ENCODE data around the gene CLEC3B. TPM values are rescaled to one million over a fixed set of nuclear protein-coding genes. Genes with fewer than 3 reads are reported as not detected.

The CLEC3B gene
- total RNA-seq, 6 donors from 2014 or later, result 6.3 to 332 (median 140) TPM

DNA sequence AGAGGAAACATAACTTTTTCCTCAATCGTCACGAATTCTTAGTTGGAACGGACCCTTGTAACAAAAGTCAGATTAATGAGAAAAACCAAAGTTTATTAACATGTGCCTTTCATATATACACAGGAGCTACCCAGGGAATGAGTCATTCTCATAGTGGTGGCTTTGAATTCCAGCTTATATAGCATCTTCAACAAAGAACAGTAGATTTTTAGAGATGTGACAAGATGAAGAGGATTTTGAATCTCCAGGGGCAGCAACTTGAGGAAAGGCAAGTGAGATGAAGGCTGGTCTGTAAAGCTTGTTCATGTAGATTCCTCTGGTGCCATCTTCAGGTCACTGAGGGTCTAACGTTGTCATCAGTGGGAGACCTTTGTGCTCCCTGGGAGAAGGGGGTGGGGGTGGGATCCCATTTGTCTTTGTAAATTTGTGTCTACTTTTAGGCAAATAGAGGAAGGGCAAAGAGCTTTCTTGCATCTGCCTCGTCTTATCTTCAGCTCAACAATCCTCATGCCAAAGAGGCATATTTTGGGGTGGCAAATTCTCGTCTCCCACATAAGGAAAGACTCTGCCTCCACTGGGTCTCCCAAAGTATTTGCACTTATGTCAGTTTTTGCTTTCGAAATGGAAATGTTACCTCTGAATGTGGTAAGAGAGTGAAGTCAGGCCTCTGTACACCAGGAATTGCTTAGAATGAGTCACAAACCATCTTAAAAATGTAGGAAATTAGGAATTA, 29.5 kb downstream of the CLEC3B start:
- no peak for DNase-seq
- 72 to 73% methylated on average over 7 of the region's 7 CpGs for WGBS, 2 donors
- peak in 1 of 2 donors; percentile 49 for ATAC-seq (ENCODE audit: low FRiP score in 2 of 2)
- H3K4me3 ChIP-seq, result no peak overlapping the region
- H3K4me1 ChIP-seq, result peaks cover 17 to 26% (median 23%) of the 10 kb centered on the region in 4 donors
- H3K27ac ChIP-seq, result peak overlapping the region; percentile 23 to 69 (median 41)
- no peaks in the 10 kb centered on the region for H3K9me3 ChIP-seq
- H3K27me3 ChIP-seq, result no peaks in the 10 kb centered on the region
- H3K36me3 ChIP-seq, result no peaks in the 10 kb centered on the region
- TF ChIP-seq EP300 (IDR thresholded peaks at IDR 0.05) (no peak), POLR2A (IDR thresholded peaks at IDR 0.05) (no peak)
- TF ChIP-seq, protein P1, sequence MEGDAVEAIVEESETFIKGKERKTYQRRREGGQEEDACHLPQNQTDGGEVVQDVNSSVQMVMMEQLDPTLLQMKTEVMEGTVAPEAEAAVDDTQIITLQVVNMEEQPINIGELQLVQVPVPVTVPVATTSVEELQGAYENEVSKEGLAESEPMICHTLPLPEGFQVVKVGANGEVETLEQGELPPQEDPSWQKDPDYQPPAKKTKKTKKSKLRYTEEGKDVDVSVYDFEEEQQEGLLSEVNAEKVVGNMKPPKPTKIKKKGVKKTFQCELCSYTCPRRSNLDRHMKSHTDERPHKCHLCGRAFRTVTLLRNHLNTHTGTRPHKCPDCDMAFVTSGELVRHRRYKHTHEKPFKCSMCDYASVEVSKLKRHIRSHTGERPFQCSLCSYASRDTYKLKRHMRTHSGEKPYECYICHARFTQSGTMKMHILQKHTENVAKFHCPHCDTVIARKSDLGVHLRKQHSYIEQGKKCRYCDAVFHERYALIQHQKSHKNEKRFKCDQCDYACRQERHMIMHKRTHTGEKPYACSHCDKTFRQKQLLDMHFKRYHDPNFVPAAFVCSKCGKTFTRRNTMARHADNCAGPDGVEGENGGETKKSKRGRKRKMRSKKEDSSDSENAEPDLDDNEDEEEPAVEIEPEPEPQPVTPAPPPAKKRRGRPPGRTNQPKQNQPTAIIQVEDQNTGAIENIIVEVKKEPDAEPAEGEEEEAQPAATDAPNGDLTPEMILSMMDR (IDR thresholded peaks at IDR 0.05), result peak in 1 of 6 experiments; percentile 9

DNA sequence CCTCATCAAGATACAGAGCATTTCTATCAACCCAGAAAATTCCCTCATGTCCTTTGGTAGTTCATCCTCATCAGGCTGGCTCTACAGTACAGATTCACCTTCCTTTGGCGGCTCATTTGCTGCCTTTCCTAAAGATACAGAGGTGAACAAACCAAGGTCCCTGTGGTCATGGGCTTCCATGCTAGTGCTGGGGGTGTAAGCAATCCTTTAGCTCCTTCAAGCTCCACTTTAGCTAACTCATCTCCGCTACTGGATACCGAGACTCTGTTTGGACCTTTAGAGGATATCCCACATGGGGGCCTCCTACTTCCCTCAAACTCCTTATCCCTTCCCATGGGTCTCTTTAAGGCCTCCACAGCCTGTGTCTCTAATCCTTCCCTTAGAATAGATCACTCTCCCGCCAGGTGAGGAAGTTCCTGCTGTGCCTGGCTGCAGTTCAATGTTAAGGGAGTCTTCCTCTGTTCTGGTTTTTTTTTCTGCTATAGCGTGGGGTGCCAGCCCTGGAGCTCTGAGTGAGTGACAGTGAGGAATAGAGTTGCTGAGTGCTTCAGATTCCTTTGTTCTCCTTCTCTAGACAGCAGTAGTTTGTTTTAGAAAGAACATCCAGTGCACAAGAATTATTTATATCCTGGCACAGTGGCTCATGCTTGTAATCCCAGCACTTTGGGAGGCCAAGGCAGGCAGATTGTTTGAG, 30.7 kb downstream of the CLEC3B start:
- H3K36me3 ChIP-seq, result no peaks in the 10 kb centered on the region
- DNase-seq, result no peak
- WGBS, 2 donors, result 56 to 80% methylated on average over 4 to 5 of the region's 5 CpGs
- no peak for TF ChIP-seq POLR2AphosphoS5 (IDR thresholded peaks at IDR 0.05)
- TF ChIP-seq POLR2A (IDR thresholded peaks at IDR 0.05), result no peak
- TF ChIP-seq EP300 (IDR thresholded peaks at IDR 0.05), result no peak
- TF ChIP-seq, protein P1 (IDR thresholded peaks at IDR 0.05), result no peak
- H3K27ac ChIP-seq, result peak overlapping the region; percentile 12 to 69 (median 38)
- no peaks in the 10 kb centered on the region for H3K9me3 ChIP-seq
- H3K4me3 ChIP-seq, result no peak overlapping the region
- peaks cover 17 to 26% (median 23%) of the 10 kb centered on the region in 4 donors for H3K4me1 ChIP-seq
- ATAC-seq (ENCODE audit: low FRiP score in 2 of 2), result peak in 1 of 2 donors; percentile 41
- no peaks in the 10 kb centered on the region for H3K27me3 ChIP-seq

DNA sequence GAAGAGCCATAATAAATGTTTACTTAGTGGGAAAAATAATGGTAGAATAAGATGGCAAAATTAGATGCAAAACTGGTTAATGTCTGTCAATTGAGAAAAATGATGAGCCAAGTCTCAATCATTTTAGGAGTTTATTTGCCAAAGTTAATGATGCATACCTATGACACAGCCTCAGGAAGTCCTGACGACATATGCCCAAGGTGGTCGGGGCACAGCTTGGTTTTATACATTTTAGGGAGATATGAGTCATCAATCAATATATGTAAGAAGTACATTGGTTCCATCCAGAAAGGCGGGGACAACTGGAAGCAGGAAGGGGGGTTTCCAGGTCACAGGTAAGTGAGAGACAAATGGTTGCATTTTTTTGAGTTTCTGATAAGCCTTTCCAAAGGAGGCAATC, 31.5 kb downstream of the CLEC3B start:
- H3K27ac ChIP-seq, result peak overlapping the region in 2 of 4 donors; percentile 12 to 63

DNA sequence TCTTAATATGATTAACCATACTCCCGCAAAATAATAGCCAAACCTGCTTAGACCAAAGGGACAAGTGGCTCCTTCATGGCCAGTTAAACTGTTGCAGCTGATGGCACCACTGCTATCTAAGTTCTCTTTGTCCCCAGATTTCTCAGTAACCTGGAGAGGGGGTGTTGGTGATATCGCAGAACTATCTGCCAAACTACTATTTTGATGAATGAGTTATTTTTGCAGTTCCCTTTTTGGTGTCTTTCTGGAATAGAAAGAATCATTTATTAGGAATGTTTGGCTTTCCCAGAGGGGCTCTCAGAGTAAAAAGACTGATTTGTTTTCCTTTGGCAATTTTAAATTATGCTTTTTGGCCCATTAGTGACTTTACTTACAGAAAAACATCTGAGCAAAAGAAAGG, 33.0 kb downstream of the CLEC3B start:
- H3K27me3 ChIP-seq, result no peaks in the 10 kb centered on the region
- peaks cover 21 to 36% (median 30%) of the 10 kb centered on the region in 4 donors for H3K4me1 ChIP-seq
- no peak for DNase-seq
- 84 to 94% methylated on average over 2 of the region's 2 CpGs for WGBS, 2 donors
- ATAC-seq (ENCODE audit: low FRiP score in 2 of 2), result no peak
- no peaks in the 10 kb centered on the region for H3K36me3 ChIP-seq
- no peaks in the 10 kb centered on the region for H3K9me3 ChIP-seq
- H3K27ac ChIP-seq, result no peak overlapping the region
- no peak for TF ChIP-seq POLR2A (IDR thresholded peaks at IDR 0.05)
- TF ChIP-seq POLR2AphosphoS5 (IDR thresholded peaks at IDR 0.05), result no peak
- TF ChIP-seq, protein P1 (IDR thresholded peaks at IDR 0.05), result no peak
- no peak for TF ChIP-seq EP300 (IDR thresholded peaks at IDR 0.05)
- H3K4me3 ChIP-seq, result no peak overlapping the region

More for the DNA sequence above, 31.5 kb downstream of the CLEC3B start:
- ATAC-seq (ENCODE audit: low FRiP score in 2 of 2) (no peak), DNase-seq (no peak)
- H3K9me3 ChIP-seq, result no peaks in the 10 kb centered on the region
- TF ChIP-seq POLR2A (IDR thresholded peaks at IDR 0.05), result no peak
- TF ChIP-seq EP300 (IDR thresholded peaks at IDR 0.05), result no peak
- TF ChIP-seq, protein P1 (IDR thresholded peaks at IDR 0.05), result no peak
- TF ChIP-seq POLR2AphosphoS5 (IDR thresholded peaks at IDR 0.05), result no peak
- H3K4me3 ChIP-seq, result no peak overlapping the region
- H3K27me3 ChIP-seq, result no peaks in the 10 kb centered on the region
- peaks cover 20 to 26% (median 24%) of the 10 kb centered on the region in 4 donors for H3K4me1 ChIP-seq
- WGBS, 2 donors, result 76 to 89% methylated on average over 3 of the region's 3 CpGs
- no peaks in the 10 kb centered on the region for H3K36me3 ChIP-seq
